Thyroid gland (tissue), 4 donors: Measurements from ENCODE around the gene PRM1. TPM values are rescaled to one million over a fixed set of nuclear protein-coding genes. Genes with fewer than 3 reads are reported as not detected.

Experiments
- DNase-seq, 2 donors: peaks; one replicate each; pipeline ENCODE4 v3.0.0-alpha.2; 2019
- H3K27ac ChIP-seq, 3 donors: fragments of 200-600 bp; sonication (generic); 1 replicate in 2 of 3; 2 replicates in 1 of 3; pipeline ENCODE4 v1.5.1; 2016 to 2019; ENCODE audit warnings: mild to moderate bottlenecking in 1 of 3, moderate library complexity in 1 of 3
- H3K27me3 ChIP-seq: fragments of 200-600 bp; sonication (generic); one replicate; pipeline ENCODE4 v1.5.1; 2019
- H3K36me3 ChIP-seq, 2 donors: fragments of 200-600 bp; sonication (generic); one replicate each; pipeline ENCODE4 v1.5.1; 2016 to 2019
- H3K4me1 ChIP-seq, 2 donors: fragments of 200-600 bp; sonication (generic); one replicate each; pipeline ENCODE4 v1.5.1; 2017 to 2019
- H3K4me3 ChIP-seq, 3 donors: fragments of 200-600 bp; sonication (generic); replicated peaks in 1 of 3; 1 replicate in 2 of 3; 2 replicates in 1 of 3; pipeline ENCODE4 v1.5.1; 2016; ENCODE audit warnings: mild to moderate bottlenecking in 1 of 3
- H3K9me3 ChIP-seq: fragments of 200-600 bp; sonication (generic); one replicate; pipeline ENCODE4 v1.5.1; 2017
- POLR2A ChIP-seq, 2 donors: fragments of 450-650 bp; IDR thresholded peaks; one replicate each; pipeline ENCODE4 v1.6.1; 2017; ENCODE audit warnings: antibody characterized with exemption in 2 of 2, mild to moderate bottlenecking in 2 of 2, moderate library complexity in 1 of 2
- WGBS, 2 donors: methylation state at CpG; one replicate each; pipeline ENCODE4 v1.1.5; 2017; 5-methylcytosine and 5-hydroxymethylcytosine counted together
- intact Hi-C: fragments of 100-400 bp; cut with DNase I; formaldehyde crosslinking; loops from one replicate; pipeline ENCODE4 v1.15.1; 2023
- total RNA-seq, 4 donors: library from RNA; depleted of rRNA; stranded (reverse); fragments of >200 nt; gene quantifications; one replicate each; pipeline ENCODE4 v1.2.3, GENCODE V29; 2016
- TF ChIP-seq, protein P1 (sequence below), 6 experiments: fragments of 200-600 bp in 3 of 6; fragments of 450-650 bp in 3 of 6; sonication (generic) in 3 of 6; IDR thresholded peaks; one replicate each; pipeline ENCODE4 v1.5.1; 2016 to 2019; ENCODE audit warnings: antibody characterized with exemption in 6 of 6, mild to moderate bottlenecking in 2 of 6, inconsistent platforms in 1 of 6, moderate library complexity in 1 of 6

PRM1 gene
- total RNA-seq, 4 donors from 2014 or later, result 13.7 to 335 TPM; not detected in 2

DNA sequence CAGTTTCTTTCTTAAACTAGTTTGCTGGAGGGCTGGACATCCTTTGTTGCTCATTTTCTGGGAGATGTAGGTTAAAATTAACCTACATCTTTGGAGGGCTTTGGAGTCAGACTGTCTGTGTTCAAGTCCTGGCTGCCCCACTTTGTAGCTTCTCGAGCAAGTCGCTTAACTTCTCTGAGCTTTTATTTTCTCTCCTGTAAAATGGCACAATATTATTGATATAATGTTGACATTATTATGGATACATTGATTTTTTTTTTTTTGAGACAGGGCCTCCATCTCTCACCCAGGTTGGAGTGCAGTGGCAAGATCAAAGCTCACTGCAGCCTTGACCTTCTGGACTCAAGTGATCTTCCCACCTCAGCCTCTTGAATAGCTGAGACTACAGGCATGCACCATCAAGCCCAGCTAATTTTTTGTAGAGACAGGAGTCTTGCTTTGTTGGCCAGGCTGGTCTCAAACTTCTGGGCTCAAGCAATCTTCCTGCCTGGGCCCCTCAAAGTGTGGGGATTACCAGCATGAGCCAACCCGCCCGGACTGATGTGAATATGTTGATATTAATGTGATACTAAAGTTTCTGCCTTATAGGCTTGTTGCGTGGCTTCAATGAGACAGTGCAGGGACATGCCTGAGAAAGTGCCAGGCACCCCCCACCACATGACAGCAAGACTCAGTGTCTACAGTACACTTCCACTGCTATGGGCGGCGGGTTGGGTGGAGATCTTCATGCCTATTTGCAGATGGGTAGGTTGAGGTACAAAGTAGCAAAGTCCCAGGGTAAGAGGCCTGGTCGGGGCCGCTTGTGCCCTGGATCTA, 32.6 kb upstream of the PRM1 start:
- Histone ChIP-seq H3K36me3 (no peaks in the 10 kb centered on the region), H3K9me3 (no peaks in the 10 kb centered on the region), H3K4me1 (peaks cover 15 to 56% of the 10 kb centered on the region in 2 donors), H3K27ac (peak overlapping the region in 1 of 3 donors; percentile 59), H3K4me3 (no peak overlapping the region), H3K27me3 (no peaks in the 10 kb centered on the region)
- DNase-seq, result no peak
- 98% methylated on average over 9 of the region's 9 CpGs for WGBS, 2 donors
- TF ChIP-seq, protein P1, sequence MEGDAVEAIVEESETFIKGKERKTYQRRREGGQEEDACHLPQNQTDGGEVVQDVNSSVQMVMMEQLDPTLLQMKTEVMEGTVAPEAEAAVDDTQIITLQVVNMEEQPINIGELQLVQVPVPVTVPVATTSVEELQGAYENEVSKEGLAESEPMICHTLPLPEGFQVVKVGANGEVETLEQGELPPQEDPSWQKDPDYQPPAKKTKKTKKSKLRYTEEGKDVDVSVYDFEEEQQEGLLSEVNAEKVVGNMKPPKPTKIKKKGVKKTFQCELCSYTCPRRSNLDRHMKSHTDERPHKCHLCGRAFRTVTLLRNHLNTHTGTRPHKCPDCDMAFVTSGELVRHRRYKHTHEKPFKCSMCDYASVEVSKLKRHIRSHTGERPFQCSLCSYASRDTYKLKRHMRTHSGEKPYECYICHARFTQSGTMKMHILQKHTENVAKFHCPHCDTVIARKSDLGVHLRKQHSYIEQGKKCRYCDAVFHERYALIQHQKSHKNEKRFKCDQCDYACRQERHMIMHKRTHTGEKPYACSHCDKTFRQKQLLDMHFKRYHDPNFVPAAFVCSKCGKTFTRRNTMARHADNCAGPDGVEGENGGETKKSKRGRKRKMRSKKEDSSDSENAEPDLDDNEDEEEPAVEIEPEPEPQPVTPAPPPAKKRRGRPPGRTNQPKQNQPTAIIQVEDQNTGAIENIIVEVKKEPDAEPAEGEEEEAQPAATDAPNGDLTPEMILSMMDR (IDR thresholded peaks at IDR 0.05), result no peak
- intact Hi-C loops, result no loop called here

DNA sequence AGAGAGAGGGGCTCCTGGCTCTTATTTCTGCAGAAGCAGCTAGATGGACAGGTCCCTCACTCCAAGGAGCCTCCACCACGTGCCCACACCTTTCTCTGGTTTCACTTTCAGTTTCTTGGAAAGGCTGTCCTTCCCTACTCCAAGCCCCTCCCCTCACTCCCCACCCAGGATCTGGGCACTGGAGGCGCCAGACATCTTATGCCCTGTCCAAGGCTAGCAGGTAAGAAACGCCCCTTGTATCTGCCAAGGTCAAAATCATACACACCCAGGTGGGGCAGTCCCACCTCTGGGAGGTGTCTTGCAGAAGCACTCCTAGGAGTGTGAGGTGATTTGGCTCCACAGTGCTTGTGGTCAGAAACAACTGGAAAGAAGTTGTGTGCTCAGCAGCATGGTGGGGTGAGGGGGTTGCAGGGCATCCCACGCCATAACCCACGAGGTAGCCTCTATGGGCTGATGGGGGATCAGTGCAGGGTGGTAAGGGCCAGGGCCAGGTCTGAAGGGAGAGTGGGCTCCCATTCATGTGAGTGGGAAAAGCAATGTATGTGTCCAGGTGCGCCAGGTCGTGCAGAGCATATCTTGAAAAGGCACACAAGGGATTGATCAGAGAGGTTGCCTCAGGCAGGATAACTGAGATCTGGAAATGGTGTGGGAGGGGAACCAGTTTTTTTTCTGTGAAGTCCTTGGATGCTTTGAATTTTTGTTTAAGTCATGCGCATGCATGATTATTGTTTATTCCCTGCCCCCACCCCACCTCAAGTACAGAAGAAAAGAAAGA, 31.8 kb upstream of the PRM1 start:
- no peaks in the 10 kb centered on the region for H3K36me3 ChIP-seq
- no peaks in the 10 kb centered on the region for H3K9me3 ChIP-seq
- peaks cover 15 to 60% of the 10 kb centered on the region in 2 donors for H3K4me1 ChIP-seq
- H3K27me3 ChIP-seq, result no peaks in the 10 kb centered on the region
- peak overlapping the region in 2 of 3 donors; percentile 44 to 59 for H3K27ac ChIP-seq
- TF ChIP-seq POLR2A (IDR thresholded peaks at IDR 0.05), result no peak
- TF ChIP-seq, protein P1 (IDR thresholded peaks at IDR 0.05), result no peak
- WGBS, 2 donors, result 63 to 71% methylated on average over 8 of the region's 8 CpGs
- intact Hi-C loops, result no loop called here
- no peak overlapping the region for H3K4me3 ChIP-seq
- peak; percentile 70 to 73 for DNase-seq

DNA sequence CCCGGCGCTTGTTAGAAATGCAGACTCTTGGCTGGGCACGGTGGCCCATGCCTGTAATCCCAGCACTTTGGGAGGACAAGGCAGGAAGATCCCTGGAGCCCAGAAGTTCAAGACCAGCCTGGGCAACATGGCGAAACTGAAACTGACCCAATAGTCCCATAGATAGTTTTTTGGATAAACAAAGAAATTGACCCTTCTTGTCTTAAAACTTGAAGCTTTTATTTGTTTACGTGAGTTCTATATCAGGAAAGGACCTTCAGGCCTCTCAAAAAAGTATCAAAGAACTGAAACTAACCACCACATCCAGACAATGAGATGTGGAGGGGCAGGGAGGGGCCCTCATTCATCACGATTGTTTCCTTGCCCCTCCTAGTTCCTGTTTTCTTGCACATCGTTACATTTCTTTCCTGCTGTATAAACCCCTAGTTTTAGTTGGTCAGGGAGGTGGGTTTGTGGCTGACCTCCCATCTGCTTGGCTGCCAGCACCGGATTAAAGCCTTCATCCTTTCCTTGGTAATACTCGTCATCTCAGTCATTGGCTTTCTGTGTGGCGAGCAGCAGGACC, 29.9 kb upstream of the PRM1 start:
- Histone ChIP-seq H3K36me3 (no peaks in the 10 kb centered on the region), H3K4me3 (no peak overlapping the region), H3K9me3 (no peaks in the 10 kb centered on the region), H3K27ac (peak overlapping the region in 1 of 3 donors; percentile 37), H3K4me1 (peaks cover 15 to 62% of the 10 kb centered on the region in 2 donors), H3K27me3 (no peaks in the 10 kb centered on the region)
- intact Hi-C loops, result no loop called here
- no peak for DNase-seq
- TF ChIP-seq POLR2A (IDR thresholded peaks at IDR 0.05), result no peak
- TF ChIP-seq, protein P1 (IDR thresholded peaks at IDR 0.05), result no peak
- 73 to 77% methylated on average over 10 of the region's 10 CpGs for WGBS, 2 donors

DNA sequence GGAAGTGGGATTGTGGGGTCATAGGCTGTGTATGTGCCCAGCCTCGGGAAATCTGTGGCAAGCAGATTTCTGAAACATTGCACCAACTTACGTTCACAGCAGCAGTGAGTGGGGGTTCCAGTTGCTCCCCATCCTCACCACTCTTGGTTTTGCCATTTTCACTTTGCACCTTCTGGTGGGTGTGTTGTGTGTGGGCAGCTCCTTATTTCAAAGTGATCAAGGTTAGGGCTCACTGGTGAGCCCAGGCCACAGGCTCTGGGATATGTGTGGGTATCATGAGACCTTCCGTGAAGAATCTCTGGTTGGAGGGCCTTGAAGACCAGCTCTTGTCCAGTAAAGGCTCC, 29.5 kb upstream of the PRM1 start:
- 93 to 97% methylated on average over 3 of the region's 3 CpGs for WGBS, 2 donors
- no peak for DNase-seq
- no peaks in the 10 kb centered on the region for H3K9me3 ChIP-seq
- intact Hi-C loops, result no loop called here
- no peak overlapping the region for H3K4me3 ChIP-seq
- peak overlapping the region; percentile 37 to 58 (median 43) for H3K27ac ChIP-seq
- no peaks in the 10 kb centered on the region for H3K27me3 ChIP-seq
- no peak for TF ChIP-seq POLR2A (IDR thresholded peaks at IDR 0.05)
- TF ChIP-seq, protein P1 (IDR thresholded peaks at IDR 0.05), result no peak
- H3K36me3 ChIP-seq, result no peaks in the 10 kb centered on the region
- H3K4me1 ChIP-seq, result peaks cover 12 to 58% of the 10 kb centered on the region in 2 donors
